IPS-NIHi7 (cell line): ENCODE results near the gene SHE.
"Not testable (repeated sequence)": the region's sequence is repeated elsewhere in the genome, so short reads cannot be mapped to it uniquely, and the experiment has no call there.

Experiments used
- DNase-seq: peaks from one replicate; pipeline ENCODE4 v3.0.0; 2012; ENCODE audit warnings: mixed read lengths; ENCODE audit errors: extremely low spot score

SHE gene

DNA sequence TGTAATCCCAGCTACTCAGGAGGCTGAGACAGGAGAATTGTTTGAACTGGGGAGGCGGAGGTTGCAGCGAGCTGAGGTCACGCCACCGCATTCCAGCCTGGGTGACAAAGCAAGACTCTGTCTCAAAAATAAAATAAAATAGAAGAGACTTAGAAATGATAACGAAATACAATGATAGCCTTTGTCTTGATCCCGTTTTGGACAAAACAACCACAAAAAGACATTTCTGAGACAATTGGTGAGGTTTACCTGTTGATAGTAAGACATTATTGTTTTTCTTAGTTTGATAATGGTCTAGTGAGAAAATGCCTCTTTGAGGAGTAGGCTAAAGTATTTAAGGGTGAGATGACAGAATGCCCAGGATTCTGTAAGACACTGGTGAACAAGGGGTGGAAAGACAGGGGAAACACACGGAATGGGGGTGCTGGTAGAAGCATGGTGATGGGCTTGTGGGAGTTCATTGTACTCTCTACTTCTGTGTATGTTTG lies 11.9 kb upstream of the SHE start:
- DNase-seq, result no peak

DNA sequence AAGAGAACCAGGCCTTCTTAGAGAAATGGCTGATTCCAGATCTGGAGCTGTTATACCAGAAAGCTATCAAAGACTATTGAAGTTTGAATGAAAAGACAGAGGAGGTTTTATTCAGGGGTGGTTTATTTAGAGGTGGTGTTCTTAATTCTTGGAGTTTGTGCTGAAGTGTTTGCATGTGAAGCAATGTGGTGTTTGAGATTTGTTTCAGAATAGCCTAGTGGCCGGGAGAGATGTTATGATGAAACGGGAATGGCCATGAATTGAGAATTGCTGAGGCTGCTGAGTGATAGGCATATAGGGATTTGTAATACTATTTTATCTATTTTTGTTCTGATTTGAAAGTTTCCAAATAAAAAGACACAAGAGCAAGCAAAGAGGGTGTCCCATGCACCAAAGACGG lies 10.5 kb upstream of the SHE start:
- DNase-seq, result no peak

DNA sequence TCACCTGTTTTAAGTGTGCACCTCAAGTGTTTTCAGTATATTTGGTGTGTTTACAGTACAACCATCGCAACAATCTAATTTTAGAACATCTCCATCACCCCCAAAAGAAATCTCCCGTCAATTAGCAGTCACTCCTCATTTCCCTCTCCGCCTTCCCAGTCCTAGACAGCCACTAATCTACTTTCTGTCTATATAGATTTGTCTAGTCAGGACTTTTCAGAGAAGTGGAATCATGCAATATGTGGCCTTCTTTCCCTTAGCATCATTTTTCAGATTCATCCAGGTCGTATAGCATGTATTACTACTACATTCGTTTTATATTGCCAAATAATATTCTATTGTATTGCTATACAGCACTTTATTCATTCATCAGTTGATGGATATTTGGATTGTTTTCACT lies 1.7 kb upstream of the SHE start:
- no peak for DNase-seq

DNA sequence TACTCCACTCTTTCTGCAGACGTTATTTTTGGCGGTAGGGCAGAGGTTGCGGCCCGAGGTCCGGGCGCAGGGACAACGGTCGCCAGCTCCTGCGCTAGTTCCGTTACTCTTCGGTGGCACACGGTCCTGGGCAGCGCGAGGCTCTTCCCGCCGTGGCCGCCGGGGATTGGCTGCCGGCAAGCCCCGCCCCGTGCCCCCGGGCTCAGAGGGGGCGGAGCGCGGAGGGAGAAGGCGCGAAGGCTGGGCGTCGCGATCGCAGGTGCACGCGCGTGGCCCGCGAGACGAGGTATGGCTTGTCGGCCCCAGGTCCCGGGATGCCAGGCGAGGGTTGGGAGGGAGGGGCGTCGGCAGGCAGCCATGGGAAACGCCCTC lies 518 bp upstream of the SHE start:
- DNase-seq, result peak; percentile 58

DNA sequence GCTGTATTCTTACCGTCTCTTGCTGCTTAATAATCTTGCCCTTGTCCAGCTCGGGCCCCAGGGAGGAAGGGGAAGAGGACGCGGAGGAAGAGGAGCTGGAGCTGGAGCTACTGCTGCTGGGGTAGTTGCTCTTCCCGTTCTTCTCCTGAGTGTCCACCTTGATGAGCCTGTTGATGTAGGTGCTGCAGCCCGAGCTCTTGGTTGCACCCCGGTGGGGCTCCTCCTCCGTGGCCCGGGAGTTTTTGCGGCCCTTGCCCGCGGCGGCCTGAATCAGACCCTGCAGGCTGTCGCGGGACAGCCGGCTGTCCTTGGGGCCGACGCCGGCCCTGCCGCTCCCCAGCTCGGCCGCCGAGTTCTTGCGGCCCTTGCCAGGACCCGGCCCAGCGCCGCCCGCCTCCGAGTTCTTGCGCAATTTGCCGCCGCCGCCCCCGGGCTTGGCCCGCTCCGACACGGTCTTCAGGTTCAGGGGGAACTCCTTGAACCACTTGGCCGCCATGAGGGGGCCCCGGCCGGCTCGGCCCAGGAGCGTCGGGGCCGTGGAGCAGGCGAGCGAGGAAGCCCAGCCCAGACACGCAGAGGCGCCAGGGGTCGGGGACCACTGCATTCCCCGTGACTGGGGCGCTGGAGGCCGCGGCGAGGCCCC lies 668 bp downstream of the SHE start:
- peak; percentile 56 for DNase-seq

DNA sequence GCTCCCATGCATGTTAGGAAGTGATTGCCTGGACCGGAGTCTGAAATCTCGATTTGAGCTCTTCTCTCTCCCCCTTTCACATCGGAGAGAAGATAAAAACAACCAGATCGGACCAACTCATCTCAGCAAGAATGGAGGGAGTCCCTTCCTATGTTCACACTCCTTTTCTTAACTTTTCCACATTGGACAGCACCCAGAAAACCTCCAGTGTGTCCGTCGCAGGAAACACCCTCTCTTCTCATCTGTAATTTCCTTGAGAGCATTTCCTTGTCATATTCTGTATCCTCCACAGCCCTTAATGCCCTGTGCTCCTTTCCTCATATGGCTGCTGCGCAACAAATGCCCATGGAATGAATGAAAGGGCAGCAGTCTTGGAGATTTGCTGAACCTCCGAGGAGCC lies 1.7 kb downstream of the SHE start:
- DNase-seq, result no peak

DNA sequence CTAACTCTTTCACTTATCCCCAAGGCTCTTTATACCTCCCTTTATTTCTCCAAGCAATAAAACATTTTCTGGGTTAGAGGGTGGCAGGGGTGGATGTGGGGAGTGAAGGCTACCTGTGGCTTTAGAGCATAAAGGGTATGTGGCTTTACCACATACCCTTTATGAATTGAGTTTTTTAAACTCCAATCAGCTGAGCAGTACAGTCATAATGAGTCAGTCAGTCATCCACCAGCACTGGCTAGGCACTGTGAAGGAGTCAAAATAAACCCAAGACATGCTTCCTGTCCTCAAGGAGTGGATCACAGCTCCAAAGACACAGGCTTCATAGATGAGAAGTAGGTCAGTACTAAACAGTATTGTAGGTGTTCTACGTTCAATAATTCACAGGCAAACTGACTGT lies 2.8 kb downstream of the SHE start:
- DNase-seq, result no peak

DNA sequence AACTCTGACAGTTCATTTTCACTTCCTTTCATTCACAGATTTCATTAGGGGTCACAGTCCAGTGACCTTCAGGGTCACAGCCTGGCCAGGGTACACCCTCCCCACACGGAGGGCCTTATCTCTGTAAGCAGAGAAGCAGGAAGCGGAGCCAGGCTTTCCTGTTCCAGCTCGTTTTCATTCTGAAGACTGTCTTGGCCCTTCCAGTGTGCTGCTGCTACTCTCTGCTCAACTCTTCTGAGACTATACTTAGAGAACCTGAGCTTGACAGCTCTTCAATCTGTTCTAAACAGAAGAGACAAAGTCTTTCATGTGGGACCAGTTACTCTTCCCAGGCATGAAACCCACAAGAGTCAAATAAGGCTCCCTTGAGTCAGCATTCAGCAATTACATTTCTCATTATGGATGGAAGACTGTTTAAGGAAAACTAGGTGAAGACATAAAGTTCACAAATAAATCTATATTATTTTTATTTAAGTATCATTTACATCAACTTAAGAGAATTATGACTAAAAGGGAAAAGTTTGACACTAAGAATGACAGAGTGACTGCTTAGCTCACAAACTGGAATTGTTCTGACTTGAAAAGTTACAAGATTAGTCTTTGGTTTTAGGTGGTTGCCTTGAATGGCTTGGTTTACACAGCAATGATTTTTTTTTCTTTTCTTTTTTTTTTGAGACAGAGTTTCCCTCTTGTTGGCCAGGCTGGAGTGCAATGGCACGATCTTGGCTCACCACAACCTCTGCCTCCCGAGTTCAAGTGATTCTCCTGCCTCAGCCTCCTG lies 5.0 kb downstream of the SHE start:
- no peak for DNase-seq

DNA sequence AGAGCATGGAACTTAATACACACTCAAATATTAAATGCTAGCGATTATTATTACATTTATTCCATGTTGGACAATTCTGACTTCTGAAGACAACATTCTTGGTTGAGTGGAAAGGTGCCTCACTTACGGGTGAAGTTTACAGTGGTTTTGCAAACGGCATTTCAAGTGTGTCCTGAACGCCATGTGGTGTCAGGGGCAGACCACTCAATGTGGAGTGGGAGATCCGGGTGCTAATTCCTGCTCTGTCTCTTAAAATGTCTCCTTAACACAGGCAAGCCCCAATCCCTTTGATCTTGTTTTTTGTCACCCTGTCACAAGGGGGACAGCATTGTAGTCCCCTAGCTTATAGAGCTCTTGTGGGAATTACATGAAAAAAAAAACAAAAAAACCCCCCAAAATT lies 5.8 kb downstream of the SHE start:
- no peak for DNase-seq

DNA sequence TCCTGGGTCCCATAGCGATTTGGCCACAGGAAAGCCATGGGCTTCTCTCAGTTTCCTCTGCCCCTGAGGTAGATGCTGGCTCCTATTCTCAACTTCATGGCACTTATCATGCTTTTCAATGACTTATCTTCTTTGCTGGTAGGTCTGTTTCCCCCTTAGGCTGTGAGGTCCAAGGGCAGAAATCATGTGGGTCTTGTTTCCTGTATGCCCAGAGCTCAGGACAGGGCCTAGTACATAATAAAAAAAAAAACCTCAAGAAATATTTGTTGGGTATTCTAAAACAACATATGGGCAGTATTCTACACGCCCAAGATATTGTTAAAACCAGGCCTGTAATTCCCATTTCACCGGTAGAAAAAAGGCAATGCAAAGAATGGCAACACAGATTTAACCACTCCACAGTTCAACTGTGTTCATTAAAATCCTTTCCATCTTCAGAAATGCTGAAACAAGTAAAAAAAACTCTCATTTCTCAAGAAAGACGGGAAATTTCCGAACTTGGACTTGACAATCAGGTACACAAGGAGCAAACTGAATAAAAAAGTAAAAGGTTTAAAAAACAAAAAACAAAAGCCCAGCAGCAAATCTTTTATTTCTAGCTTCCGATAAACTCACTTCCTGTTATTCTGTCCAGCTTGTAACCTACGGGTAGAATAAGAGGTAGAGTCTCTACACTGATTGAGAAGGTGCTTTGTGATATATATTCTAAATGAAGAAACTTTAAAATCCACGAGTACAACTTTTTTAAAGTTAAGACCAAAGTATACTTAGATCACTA lies 6.5 kb downstream of the SHE start:
- DNase-seq, result no peak

DNA sequence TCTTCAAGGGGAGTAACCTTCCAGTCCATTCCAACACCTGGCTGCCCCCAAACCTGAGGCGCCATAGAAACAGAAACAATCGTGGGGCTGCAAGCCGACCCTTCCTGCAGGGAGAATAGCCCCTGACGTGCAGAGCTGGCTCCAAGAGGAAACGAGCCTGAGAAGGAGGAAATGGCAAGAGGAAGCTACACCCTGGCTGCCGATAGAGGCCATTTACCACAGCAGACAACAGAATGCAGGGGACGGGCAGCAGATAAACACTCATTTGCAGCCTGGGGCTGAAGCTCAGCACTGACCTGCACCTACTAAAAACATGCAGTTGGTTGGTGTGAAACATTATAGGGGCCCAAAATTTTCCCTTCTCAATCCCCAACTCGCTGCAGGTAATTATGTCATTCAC lies 8.9 kb downstream of the SHE start:
- peak; percentile 44 for DNase-seq

DNA sequence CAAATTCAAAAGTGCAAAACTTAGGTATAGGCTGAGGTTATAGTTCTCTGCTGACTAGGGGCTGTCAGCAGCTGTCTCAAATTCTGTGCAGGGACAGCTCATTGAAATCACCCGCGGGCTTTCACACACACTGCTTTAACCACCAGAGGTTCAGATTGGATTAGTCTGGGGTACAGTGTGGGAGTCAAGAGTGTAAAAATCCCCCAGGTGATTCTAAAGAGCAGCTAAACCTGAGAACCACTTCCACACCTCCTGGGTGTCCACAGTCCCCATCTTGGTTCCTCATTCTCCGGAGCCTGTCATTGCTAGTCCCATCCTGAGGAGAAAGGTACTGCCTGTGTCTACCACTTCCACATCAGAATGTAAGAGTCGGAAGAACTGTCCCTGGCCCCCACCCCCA lies 10.1 kb downstream of the SHE start:
- DNase-seq, result no peak

DNA sequence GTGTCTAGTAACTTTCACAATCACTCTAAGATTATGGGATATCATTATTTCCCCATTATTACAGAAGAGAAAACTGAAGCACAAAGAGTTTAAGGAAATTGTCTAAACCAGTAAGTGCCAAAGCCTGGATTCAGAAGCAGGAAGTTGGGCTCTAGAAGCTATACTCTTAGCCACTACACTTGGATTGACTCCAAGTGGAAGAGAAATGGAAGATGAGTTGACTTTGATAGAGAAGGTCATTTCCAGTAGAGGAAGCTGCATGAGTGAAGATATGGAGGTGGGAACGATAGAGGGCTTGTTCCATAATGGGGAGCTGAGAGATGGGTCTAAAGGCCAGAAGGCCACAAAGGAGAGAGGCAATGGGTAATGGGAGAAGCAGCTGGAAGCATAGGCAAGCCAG lies 11.9 kb downstream of the SHE start:
- no peak for DNase-seq

DNA sequence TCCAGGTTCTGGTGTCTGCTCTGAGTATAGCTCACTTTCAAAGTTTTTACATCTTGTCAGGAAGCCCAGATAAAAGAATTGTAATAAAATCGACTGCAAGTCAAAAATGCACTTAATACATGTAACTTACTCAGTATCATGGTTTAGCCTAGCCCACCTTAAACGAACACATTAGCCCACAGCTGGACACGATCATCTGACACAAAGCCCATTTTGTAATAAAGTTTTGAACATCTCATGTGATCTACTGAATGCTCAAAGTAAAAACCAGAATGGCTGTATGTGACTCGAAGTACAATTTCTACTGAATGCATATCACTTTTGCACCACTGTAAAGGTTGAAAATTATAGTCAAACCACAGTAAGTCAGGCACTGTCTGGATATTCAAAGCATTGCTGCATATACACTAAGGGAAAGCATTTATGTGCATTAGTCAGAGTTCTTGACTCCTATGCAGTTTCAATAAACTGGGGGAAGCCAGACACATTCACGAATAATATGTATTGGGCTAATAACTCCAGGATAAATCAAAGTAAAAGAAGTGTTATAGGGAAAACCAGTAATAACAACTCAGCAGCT lies 12.4 kb downstream of the SHE start:
- no peak for DNase-seq

DNA sequence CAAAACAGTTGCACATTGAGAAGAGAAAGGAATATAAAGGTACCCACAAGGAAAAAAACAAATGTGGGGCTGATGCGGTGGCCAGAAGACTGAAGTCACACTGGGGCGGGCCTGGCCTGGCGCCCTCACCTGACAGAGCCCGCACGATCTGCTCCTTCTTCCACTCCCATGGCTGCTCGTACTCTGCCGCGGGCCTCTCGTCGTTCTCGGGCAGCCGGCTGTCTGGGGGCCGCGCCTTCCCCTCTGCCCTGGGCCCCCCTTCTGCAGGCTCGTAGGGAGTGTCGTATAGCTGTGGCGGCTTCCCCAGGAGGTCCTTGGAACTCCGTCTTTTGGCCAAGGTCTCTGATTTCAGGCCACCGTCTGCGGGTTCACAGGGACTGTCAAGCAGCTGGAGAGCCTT lies 13.3 kb downstream of the SHE start:
- DNase-seq, result no peak

DNA sequence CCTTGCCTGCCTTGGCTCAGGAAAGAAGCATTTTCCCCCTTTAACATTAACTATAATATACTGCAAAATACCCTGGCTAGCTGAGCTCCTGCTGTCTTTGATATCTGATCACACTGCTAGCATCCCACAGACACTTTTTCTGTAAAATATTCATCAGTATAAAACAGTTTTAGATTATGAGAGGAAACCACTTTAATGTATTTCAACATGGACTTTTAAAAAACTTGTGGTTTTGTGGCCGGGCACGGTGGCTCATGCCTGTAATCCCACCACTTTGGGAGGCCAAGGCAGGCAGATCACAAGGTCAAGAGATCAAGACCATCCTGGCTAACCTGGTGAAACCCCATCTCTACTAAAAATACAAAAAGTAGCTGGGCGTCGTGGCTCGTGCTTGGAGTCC lies 15.5 kb downstream of the SHE start:
- DNase-seq, result not testable (repeated sequence)

DNA sequence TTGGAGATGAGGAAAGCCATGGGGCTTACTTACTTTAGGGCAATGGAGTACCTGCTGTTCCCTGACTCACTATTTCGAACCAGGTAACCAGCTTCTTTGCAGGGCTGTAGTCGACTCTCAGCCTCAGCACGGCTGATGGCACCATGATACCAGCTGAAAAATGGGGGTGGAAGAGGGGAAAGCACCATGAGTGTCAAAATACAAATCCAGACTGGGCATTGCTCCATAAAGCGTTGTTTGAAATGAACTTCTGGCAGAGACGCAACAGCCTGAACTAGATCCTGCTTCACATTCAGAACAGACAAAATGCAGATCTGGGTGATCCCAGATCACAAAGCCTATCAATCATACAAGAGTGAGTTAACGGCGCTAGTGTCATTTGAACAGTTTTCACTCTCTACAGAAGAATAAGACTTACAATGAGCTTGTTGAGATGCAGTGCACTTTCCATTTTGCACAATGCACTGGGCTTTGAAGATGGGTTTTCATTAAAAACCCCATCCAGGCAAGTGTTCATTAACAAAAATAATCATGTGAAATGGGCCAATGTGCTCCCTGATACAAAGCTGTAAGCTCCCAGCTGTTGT lies 16.2 kb downstream of the SHE start:
- no peak for DNase-seq

DNA sequence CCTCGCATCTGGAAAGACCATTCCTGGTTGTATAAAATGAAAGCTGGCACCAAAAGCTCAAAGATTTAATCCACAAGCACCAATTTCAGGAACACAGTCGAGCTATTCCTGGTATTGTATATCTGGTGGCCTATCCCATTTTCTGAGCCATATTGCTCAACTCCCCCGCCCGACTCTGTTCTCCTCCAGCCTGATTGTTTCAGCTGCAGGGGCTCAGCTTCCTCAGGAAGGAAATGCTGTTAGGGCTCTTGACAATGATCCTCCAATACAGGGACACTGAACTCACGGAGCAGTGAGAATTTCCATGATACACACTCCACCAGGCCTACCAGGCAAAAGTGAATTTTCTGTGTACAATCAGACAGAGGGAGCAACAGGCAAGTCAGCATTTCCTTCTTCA lies 17.1 kb downstream of the SHE start:
- no peak for DNase-seq

DNA sequence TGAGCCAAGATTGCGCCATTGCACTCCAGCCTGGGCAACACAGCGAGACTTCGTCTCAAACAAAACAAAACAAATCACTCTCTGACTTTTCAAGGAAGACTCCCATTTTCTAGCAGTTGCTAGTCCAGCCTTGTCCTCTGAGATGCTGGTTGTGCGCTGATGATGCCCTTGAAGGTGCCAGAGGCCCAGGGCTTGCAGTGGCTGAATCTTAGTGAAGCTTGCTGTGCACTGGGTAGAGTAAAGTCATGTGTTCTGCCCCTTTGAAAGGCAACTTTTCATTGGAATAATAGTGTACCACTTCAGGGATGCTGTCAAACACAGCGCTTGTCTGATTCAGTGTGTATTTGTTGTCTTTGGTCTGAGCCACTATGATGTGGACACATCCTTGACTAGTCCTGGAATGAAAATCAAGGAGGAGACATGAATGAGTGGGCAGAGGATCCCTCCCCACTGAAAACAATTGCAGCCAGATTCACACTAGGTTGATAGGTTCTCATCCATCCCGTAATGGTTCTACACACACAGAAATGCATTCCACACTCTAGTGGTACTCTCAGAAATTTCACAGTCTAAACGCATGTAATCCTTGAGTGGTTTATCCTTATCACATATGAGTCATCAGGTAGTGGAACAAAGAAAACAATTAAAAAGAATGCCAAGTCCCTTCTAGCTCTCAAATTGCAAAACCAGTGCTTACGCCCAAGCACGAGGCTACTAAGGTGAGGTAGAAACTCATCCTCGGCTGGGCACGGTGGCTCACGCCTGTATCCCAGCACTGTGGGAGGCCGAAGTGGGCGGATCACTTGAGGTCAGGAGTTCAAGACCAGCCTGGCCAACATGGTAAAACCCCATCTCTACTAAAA lies 18.0 kb downstream of the SHE start:
- no peak for DNase-seq

DNA sequence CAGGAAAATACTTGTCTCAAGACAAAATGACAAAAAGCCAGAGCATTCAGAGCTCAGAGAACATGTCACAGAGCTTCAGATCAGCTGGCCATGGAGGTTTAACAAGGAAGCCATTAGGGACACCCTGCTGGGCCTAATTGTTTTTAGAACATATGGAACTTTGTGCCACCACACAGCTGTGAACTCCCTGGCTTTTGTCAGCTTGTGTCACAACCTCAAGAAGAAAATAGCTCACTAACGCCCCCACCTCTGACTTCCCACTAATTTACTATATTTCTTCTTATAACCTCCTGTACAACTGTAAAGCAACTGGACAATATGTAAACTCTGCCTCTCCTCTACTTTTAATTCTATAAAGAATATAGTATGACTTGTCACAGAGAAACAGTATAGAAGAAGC lies 21.2 kb downstream of the SHE start:
- DNase-seq, result no peak

DNA sequence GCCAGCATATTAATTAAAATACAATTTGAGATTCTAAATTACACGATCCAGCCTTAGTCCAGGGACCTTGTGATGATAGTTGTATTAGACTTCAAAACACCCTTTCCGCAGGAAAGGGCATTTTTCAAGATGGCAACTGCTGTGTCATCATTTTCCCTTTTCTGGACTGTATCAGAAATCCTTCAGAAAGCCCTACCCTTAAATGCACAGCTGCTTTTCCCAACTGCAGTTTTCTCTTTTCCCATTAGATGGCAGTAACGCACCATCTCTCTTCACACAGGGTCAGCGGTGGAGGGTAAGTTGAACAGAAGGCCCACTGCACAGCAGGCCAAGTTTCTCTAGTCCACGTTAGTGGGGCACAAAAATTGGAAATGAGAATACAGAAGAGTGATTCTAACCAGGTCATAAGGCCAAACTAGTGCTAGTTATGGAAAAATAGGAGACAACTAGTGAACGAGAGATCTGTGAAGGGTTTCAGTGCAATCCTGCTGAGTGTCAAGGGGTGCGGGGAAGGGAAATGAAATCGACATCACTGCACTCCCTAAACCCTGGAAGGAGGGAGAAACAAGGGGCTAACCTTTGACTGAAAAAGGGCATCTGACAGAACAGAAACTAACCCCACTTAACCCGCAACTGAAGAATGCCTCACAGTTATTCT lies 22.3 kb downstream of the SHE start:
- peak; percentile 84 for DNase-seq
